Parathyroid adenoma (tissue), 2 donors: Measurements from ENCODE around the gene MRPS11.

Experiments used
- H2AFZ ChIP-seq: fragments of 300-600 bp; sonication (generic); one replicate; pipeline ENCODE4 v1.7.0; 2017; ENCODE audit warnings: antibody characterized with exemption, mild to moderate bottlenecking
- H3K27ac ChIP-seq: fragments of 300-600 bp; sonication (generic); one replicate; pipeline ENCODE4 v1.7.0; 2017
- H3K27me3 ChIP-seq: fragments of 300-600 bp; sonication (generic); one replicate; pipeline ENCODE4 v1.7.0; 2017; ENCODE audit warnings: low read length; ENCODE audit not compliant: control insufficient read depth, insufficient read depth
- H3K36me3 ChIP-seq: fragments of 300-600 bp; sonication (generic); one replicate; pipeline ENCODE4 v1.7.0; 2017; ENCODE audit warnings: low read length; ENCODE audit not compliant: control insufficient read depth, insufficient read depth
- H3K4me1 ChIP-seq: fragments of 300-600 bp; sonication (generic); one replicate; pipeline ENCODE4 v1.7.0; 2017; ENCODE audit warnings: control low read depth
- H3K4me2 ChIP-seq: fragments of 300-600 bp; sonication (generic); one replicate; pipeline ENCODE4 v1.7.0; 2017; ENCODE audit warnings: low read length
- H3K4me3 ChIP-seq: fragments of 300-600 bp; sonication (generic); one replicate; pipeline ENCODE4 v1.7.0; 2017; ENCODE audit warnings: low read depth, low read length
- H3K79me2 ChIP-seq: fragments of 300-600 bp; sonication (generic); one replicate; pipeline ENCODE4 v1.7.0; 2017; ENCODE audit warnings: control low read depth
- H3K9ac ChIP-seq: fragments of 300-600 bp; sonication (generic); one replicate; pipeline ENCODE4 v1.7.0; 2017; ENCODE audit warnings: mild to moderate bottlenecking
- H3K9me3 ChIP-seq: fragments of 300-600 bp; sonication (generic); one replicate; pipeline ENCODE4 v1.7.0; 2017; ENCODE audit warnings: low read length; ENCODE audit not compliant: control insufficient read depth
- TF ChIP-seq, protein P1 (sequence below): fragments of 300-600 bp; sonication (generic); IDR thresholded peaks from one replicate; pipeline ENCODE4 v1.7.0; 2017; ENCODE audit warnings: antibody characterized with exemption, mild to moderate bottlenecking
- donor health status: primary hyperparathyroidism.

MRPS11 gene

DNA sequence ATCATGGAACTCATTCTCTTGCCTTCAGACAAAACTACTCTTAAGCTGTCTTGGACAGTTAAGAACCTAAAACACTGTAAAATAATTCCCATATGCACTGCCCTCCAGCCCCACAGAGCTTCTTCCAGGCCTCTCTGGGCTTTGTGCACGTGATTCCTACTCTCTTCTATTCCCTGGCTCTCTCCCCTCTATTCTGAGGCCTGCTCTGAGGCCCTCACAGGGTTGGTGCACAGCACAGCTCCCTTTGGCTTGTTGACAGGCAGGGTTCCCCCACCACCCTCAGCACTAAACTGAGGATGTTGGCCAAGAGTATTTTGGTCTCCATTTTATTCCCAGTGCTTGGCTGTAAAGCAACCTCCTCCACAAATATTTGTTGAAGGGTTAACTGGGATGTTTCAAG is 13.9 kb upstream of the MRPS11 start:
- Histone ChIP-seq H3K4me2 (no peak overlapping the region), H3K27me3 (no peaks in the 10 kb centered on the region), H3K36me3 (no peaks in the 10 kb centered on the region), H3K79me2 (no peaks in the 10 kb centered on the region), H2AFZ (no peak overlapping the region), H3K9me3 (no peaks in the 10 kb centered on the region), H3K4me1 (no peaks in the 10 kb centered on the region), H3K4me3 (no peak overlapping the region), H3K27ac (no peak overlapping the region), H3K9ac (no peak overlapping the region)
- TF ChIP-seq, protein P1, sequence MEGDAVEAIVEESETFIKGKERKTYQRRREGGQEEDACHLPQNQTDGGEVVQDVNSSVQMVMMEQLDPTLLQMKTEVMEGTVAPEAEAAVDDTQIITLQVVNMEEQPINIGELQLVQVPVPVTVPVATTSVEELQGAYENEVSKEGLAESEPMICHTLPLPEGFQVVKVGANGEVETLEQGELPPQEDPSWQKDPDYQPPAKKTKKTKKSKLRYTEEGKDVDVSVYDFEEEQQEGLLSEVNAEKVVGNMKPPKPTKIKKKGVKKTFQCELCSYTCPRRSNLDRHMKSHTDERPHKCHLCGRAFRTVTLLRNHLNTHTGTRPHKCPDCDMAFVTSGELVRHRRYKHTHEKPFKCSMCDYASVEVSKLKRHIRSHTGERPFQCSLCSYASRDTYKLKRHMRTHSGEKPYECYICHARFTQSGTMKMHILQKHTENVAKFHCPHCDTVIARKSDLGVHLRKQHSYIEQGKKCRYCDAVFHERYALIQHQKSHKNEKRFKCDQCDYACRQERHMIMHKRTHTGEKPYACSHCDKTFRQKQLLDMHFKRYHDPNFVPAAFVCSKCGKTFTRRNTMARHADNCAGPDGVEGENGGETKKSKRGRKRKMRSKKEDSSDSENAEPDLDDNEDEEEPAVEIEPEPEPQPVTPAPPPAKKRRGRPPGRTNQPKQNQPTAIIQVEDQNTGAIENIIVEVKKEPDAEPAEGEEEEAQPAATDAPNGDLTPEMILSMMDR, result no peak

DNA sequence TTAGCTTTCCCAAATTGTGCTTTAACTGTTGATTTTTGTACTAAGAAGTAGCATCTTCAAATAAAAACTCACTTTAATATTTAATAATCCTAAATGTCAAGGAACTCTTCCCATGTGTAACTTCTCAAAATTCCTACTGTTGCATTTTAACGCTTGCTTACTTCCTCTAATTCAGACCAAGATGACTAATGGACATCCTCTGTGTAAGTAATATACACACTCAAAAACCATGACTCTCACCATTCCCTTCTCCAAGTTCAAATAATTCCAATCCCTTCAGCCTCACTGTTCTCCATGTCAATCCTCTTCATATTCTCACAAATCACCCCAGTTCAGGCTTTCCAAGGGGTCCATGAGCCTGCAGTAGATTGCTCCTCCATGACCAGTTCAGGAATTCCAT is 13.3 kb upstream of the MRPS11 start:
- H3K4me1 ChIP-seq, result no peaks in the 10 kb centered on the region
- no peaks in the 10 kb centered on the region for H3K27me3 ChIP-seq
- no peak overlapping the region for H3K9ac ChIP-seq
- H3K36me3 ChIP-seq, result no peaks in the 10 kb centered on the region
- H3K4me3 ChIP-seq, result no peak overlapping the region
- H3K9me3 ChIP-seq, result no peaks in the 10 kb centered on the region
- no peak overlapping the region for H2AFZ ChIP-seq
- TF ChIP-seq, protein P1, result no peak
- H3K27ac ChIP-seq, result no peak overlapping the region
- no peak overlapping the region for H3K4me2 ChIP-seq
- H3K79me2 ChIP-seq, result no peaks in the 10 kb centered on the region

DNA sequence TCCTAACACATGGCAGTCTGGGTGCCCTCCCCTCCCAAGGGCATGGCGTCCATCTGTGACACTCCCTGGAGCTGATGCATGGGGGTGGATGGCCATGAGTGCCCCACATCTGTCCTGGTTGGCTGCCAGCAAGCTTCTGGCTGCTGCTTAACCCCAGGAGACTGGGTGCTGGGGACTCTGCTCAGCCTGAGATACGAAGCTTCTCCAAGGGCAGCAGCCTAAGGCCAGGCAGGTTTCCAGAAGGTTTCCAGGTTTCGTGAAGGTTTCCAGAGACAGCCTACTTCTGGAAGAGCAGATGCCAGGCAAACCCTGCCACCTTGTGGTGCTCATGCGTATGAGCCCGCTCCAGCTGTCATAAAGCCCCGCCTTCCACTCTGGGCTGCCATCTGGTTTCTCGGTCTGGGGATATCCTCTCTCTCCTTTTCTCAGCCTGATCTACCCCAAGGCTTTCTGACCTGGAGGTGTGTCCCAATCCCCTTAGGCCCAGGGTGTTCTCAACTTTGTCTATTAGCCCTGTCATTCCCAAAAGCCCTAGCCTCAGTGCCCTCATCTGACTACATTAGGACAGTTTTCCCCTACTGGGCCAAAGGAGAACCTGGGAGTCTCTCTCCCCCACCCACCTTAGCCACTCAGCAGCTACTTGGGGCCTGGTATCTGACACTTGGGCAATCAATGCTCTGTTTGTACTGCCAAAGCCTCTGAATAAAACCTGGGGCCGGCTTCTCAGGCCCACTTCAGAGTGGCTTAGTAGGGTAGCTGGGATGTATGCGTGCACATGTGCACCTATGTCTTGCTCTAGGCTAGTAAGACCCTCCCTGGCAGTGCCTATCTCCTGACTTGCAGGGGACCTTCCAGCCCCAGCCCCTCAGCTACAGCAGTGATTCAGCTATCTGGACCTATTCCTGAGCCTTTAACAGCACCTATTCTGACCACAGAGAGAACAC is 12.4 kb upstream of the MRPS11 start:
- H3K4me3 ChIP-seq, result no peak overlapping the region
- no peak overlapping the region for H3K4me2 ChIP-seq
- H3K27ac ChIP-seq, result no peak overlapping the region
- H3K36me3 ChIP-seq, result no peaks in the 10 kb centered on the region
- no peaks in the 10 kb centered on the region for H3K27me3 ChIP-seq
- H3K79me2 ChIP-seq, result no peaks in the 10 kb centered on the region
- peak overlapping the region; percentile 33 for H2AFZ ChIP-seq
- no peak overlapping the region for H3K9ac ChIP-seq
- TF ChIP-seq, protein P1, result peak; percentile 49
- H3K9me3 ChIP-seq, result no peaks in the 10 kb centered on the region
- no peaks in the 10 kb centered on the region for H3K4me1 ChIP-seq

DNA sequence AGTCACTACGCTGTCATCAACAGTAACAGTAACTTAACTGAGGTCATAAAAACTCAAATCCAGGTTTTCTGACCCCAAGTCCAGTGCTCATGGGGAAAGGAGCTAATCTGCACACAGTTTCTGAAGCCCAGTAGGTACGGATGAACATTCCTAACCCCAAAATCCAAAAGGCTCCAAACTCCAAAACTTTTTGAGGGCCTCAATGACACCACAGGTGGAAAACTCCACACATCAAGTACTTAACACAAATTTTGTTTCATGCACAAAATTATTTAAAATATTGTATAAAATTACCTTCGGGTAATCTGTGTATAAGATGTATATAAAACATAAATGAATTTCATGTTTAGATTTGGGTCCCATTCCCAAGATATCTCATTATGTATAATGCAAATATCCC is 10.8 kb upstream of the MRPS11 start:
- no peak overlapping the region for H3K27ac ChIP-seq
- H3K4me3 ChIP-seq, result no peak overlapping the region
- no peaks in the 10 kb centered on the region for H3K36me3 ChIP-seq
- no peak overlapping the region for H2AFZ ChIP-seq
- no peaks in the 10 kb centered on the region for H3K27me3 ChIP-seq
- no peaks in the 10 kb centered on the region for H3K9me3 ChIP-seq
- TF ChIP-seq, protein P1, result no peak
- H3K4me1 ChIP-seq, result no peaks in the 10 kb centered on the region
- H3K9ac ChIP-seq, result no peak overlapping the region
- H3K4me2 ChIP-seq, result no peak overlapping the region
- H3K79me2 ChIP-seq, result no peaks in the 10 kb centered on the region
